GM21367 (cell line): ENCODE measurements around the gene DDX24.

Source experiments
- ATAC-seq: cut with Tn5 transposase; IDR thresholded peaks from one replicate; pipeline ENCODE4 v1.9.1; 2021; ENCODE audit not compliant: unreplicated experiment

The DDX24 gene

DNA sequence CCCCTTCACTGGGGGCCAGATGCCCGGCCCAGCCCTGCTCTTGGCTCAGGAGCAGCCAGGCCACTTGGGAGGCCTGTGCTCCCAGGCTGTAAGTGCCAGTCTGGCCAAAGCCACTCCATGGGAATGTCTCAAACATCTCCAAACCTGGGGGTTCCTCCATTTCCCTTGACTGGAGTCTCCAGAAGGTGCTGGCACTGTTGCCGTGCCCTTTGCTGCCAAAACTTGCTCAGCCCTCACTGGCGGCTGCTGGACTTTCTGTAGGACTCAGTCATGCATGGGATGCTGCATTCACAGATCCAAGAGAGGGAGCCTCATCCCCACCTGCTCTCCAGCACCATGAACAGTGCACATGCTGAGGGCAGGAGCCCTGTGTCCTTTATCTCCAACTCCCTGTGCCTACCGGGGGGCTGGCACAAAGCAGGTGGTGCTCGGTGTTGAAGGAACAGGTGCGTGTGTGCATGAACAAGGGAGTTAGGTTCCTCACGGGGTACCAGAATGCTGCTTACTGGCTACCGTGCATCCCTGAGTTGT is 64.5 kb downstream of the DDX24 start:
- no peak for ATAC-seq

GRCh38 chr14:94015223-94015622 is 65.8 kb downstream of the DDX24 start:
- ATAC-seq: no peak

GRCh38 chr14:94014382-94014781 is 66.6 kb downstream of the DDX24 start:
- no peak for ATAC-seq

GRCh38 chr14:94011795-94012194 is 69.2 kb downstream of the DDX24 start:
- no peak for ATAC-seq

- ATAC-seq: no peak
Observed at GRCh38 chr14:94010625-94011024, 70.4 kb downstream of the DDX24 start.

DNA sequence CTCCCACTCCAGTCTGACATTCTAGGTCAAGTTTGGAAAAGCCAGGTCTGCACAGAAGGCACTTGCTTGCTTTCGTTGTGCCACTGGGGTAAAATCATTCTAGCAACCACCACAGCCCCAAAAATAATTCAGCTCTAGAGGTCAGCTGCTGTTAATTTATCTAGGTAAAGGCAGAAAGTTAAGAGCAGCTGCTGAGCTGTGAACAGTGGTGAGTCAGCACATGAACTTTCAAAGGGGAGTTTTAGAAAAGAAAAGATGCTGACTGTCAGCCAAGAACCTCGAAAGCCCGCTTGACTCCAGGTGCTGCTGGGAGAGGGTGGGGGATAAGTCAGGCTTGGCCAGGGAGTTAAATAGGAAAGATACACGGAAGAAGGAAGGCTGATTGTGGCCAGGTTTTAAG is 71.2 kb downstream of the DDX24 start:
- no peak for ATAC-seq

GRCh38 chr14:94008234-94008633 is 72.8 kb downstream of the DDX24 start:
- no peak for ATAC-seq

DNA sequence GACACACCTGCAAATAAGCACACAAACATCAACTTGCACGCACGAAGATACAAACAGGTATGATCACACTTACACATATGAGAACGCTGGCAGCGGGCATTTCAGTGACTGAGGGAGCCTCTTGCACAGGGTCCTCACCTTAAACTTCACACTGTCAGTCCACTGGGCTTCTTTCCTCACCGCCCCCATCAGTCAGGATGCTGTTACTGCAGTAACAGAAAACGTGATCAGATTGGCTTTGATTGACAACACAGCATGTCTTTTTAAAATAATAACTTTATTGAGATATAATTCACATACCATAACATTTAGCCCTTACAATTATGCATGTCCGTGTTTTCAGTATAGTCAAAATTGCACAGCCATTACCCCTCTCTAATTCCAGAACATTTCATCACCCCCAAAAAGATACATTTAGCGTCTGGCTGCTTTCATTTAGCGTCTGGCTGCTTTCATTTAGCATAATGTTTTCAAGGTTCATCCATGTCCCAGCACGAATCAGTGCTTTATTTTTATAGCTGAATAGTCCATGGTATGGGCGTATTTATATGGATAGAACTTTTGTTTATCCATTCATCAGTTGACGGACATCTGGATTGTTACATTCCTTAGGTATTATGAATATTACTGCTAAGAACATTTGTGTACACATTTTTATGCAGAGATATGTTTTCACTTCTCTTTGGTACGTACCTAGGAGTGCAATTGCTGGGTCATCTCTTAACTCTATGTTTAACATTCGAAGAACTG is 75.5 kb downstream of the DDX24 start:
- ATAC-seq: peak; percentile 43

GRCh38 chr14:94004015-94004414 is 77.0 kb downstream of the DDX24 start:
- no peak for ATAC-seq

GRCh38 chr14:94003397-94003796 is 77.6 kb downstream of the DDX24 start:
- no peak for ATAC-seq

DNA sequence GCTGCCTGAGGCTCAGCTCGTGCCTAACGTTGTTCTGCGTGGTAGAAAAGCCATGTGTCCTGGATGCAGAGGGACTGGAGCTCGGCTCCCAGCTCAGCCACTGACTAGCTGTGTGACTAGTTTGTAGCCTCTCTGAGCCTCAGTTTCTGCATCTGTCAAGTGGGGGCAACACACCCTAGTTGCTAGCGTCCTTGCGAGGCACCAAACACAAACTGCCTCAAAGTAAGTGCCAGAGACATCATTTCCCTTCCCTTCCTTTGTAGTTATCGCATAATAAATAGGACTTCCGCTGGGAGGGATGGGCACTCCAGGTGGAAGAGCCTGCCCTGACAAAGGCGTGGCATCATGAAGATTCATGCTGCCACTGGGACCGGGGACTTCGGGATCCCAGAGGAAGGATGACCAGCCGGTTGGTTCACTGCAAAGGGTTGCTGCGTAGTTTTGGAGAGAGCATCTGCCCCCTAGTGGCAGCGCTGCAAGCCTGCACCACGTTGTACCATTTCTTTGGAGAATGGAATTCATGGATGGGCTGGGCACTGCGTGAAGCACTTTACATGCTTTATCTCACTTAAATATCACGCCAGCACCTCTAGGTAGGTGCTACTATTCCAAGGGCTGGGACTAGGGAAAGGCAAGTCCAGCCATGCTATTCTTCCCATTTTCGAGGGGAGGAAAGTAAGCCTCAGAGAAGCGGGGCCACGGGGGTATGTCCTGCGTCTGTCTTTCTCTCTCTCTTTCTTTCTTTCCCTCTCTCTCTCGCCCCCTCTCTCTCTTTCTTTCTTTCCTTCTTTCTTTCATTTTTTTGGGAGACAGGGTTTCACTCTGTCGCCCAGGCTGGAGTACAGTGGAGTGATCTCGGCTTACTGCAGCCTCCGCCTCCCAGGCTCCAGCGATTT is 79.3 kb downstream of the DDX24 start:
- ATAC-seq: peak; percentile 61

GRCh38 chr14:94001016-94001415 is 80.0 kb downstream of the DDX24 start:
- no peak for ATAC-seq

DNA sequence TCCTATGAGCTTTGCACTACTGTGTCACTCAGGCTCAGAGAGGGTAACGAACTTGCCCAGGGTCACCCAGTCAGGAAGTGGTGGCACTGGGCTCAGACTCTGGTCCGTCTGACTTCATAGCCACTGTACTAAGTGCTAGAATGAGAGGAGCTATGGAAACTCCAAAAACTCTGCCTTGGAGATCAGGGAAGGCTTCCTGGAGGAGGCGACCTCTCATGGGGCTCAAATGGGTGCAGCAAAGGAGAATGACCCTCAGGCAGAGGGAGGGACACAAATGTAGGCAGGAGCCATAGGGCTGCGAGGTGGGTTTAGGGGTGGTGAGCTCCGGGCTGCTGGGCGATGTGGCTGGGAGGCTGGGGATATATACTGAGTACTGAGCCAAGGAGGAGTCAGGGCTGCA is 80.7 kb downstream of the DDX24 start:
- ATAC-seq: no peak

GRCh38 chr14:93999573-93999972 is 81.4 kb downstream of the DDX24 start:
- ATAC-seq: no peak

- ATAC-seq: no peak
Observed at GRCh38 chr14:93998871-93999403, 82.1 kb downstream of the DDX24 start.
